ENCODE results near the gene RARS1. TPM values are rescaled to one million over a fixed set of nuclear protein-coding genes. Genes with fewer than 3 reads are reported as not detected.

RARS1 gene
- total and polyA plus RNA-seq, 2 of the 8 experiments (the other 6 are each of a cell fraction or from before 2014, with no cell fraction given), result 30.2 to 108 TPM

Small RNA genes within 50 kb of the gene (microRNA-seq; reads per million reads assigned to microRNA genes)
- gene MIR103A1 (ENCODE audit: borderline microRNAs expressed in 2 of 2, borderline number of aligned reads in 2 of 2, borderline replicate concordance in 1 of 2), result 0 reads per million in 2 experiments
- 0 reads per million in 2 experiments for gene MIR103B1 (ENCODE audit: borderline microRNAs expressed in 2 of 2, borderline number of aligned reads in 2 of 2, borderline replicate concordance in 1 of 2)

Small RNA genes within 50 kb of the gene (small RNA-seq; reads per million reads assigned to genes)
- gene MIR103A1 (ENCODE audit: insufficient read depth), result 31.7 reads per million, percentile 95 among the genes with 10 or more reads in this experiment

Other genes starting within 250 kb of the RARS1 start
- gene WWC1, start 194.8 kb upstream of the RARS1 start, total RNA-seq (2021; fragmentation: NEBNext Ultra II Directional; extraction: Animal tissue kit (Norgen Biotek cat#: 25700)), result 41.1 and 42.7 TPM in 2 replicates
- 16.4 and 19.5 TPM in 2 replicates for gene WWC1, start 194.8 kb upstream of the RARS1 start, polyA plus RNA-seq (2011; rRNA removed)
- gene FBLL1, start 42.8 kb downstream of the RARS1 start, total RNA-seq (2021; fragmentation: NEBNext Ultra II Directional; extraction: Animal tissue kit (Norgen Biotek cat#: 25700)), result 8.3 and 8.6 TPM in 2 replicates
- gene FBLL1, start 42.8 kb downstream of the RARS1 start, polyA plus RNA-seq (2011; rRNA removed), result 30.9 and 38.1 TPM in 2 replicates
- gene PANK3, start 92.9 kb downstream of the RARS1 start, total RNA-seq (2021; fragmentation: NEBNext Ultra II Directional; extraction: Animal tissue kit (Norgen Biotek cat#: 25700)), result 101 and 103 TPM in 2 replicates
- gene PANK3, start 92.9 kb downstream of the RARS1 start, polyA plus RNA-seq (2011; rRNA removed), result 5.8 and 8.6 TPM in 2 replicates